Lower leg skin (tissue), 3 donors: ENCODE data around the gene SMIM32.

Source experiments
- CTCF ChIP-seq, 3 donors: fragments of 450-650 bp; IDR thresholded peaks; one replicate each; pipeline ENCODE4 v1.5.1; 2016; ENCODE audit warnings: antibody characterized with exemption in 3 of 3, mild to moderate bottlenecking in 3 of 3, moderate library complexity in 2 of 3
- POLR2A ChIP-seq, 2 donors: fragments of 450-650 bp; IDR thresholded peaks; one replicate each; pipeline ENCODE4 v1.6.1; 2016 to 2017; ENCODE audit warnings: antibody characterized with exemption in 2 of 2, mild to moderate bottlenecking in 1 of 2, moderate library complexity in 1 of 2

DNA sequence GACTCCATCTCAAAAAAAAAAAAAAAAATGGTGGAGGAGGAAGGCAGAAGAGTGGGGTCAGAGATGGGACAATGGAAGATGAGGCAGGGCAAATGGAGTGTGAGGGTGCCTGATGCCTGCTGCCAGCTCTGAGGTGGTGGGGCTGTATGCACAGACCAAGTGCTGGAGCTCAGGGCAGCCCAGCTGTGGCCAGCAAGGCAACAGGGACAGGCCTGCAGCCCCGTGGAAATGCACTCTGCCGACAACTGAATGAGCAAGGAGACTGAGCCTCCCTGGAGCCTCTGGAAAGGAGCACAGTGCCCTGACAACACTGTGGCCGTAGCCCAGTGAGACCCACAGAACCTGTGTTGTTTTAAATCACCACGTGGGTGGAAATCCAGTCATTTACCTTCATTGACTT lies 22.9 kb upstream of the SMIM32 start:
- no peak for TF ChIP-seq CTCF (IDR thresholded peaks at IDR 0.05)
- TF ChIP-seq POLR2A (IDR thresholded peaks at IDR 0.05) = no peak
